ENCODE results near the gene CAMK2N1. TPM values are rescaled to one million over a fixed set of nuclear protein-coding genes. Genes with fewer than 3 reads are reported as not detected.

Gene CAMK2N1
- total and polyA plus RNA-seq, 10 of the 15 experiments (the other 5 are each of a cell fraction or from before 2014, with no cell fraction given): 0.23 TPM; not detected in 9

DNA sequence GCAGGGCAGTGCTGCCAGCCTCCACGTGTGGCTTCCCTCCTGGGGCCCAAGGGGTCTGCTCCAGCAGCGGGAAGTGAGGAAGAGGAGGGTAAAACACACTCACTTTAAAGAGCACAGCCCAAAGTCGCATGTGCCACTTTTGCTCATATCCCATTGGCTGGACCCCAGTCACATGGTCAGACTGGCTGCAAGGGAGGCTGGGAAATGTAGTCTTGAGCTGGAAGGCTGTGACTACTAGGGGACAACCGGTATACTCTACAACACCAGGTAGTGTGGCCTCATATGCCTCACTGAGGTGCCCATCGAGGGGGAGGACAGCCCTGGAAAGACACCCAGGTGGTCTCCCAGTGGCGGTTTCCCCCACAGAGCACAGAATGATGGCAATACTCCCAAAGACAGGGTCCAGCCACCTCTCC lies 45.2 kb downstream of the CAMK2N1 start (continued):
- TF ChIP-seq EGR1 (IDR thresholded peaks at IDR 0.05; ENCODE audit: borderline replicate concordance in 1 of 2, low read depth in 2 of 2, low read length in 2 of 2): no peak

DNA sequence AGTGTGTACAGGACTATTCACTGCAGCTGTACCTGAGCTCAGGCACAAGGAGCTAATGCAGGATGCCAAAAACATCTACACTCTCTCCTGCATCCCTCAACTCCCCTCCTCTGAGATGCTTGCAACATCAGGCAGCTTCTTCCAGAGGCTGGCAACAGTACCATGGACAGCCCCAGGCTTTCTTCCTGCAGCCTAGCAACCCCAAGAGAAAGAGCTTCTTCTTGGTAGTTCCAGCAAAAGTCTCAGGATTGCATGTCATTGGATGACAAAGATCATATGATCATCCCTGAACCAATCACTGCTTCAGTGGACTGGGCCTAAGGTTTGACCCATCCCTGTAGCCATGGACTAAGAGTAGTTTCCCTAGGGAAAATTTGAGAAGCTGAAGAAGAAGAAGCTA lies 46.7 kb downstream of the CAMK2N1 start:
- POLR2A ChIA-PET: no interaction called here

More for the DNA sequence above, 46.7 kb downstream of the CAMK2N1 start:
- no peak for ATAC-seq
- intact Hi-C loops (cut with micrococcal nuclease; ENCODE audit: unreplicated experiment) (no loop called here), in situ Hi-C loops (cut with MboI) (no loop called here)
- Histone ChIP-seq H3K27ac (ENCODE audit: control insufficient read depth, insufficient read depth) (no peak overlapping the region), H3K4me3 (no peak overlapping the region), H3K4me1 (ENCODE audit: control insufficient read depth, insufficient read depth, low read length) (no peaks in the 10 kb centered on the region), H4K20me1 (ENCODE audit: control insufficient read depth, insufficient read depth) (no peaks in the 10 kb centered on the region), H3K36me3 (ENCODE audit: control insufficient read depth in 2 of 2, insufficient read depth in 2 of 2, low read length in 1 of 2) (no peaks in the 10 kb centered on the region), H2AFZ (ENCODE audit: control insufficient read depth, low read depth, low read length) (no peak overlapping the region), H3K27me3 (replicated peaks in 1 of 2; ENCODE audit: control insufficient read depth in 2 of 2, insufficient read depth in 2 of 2, low read length in 1 of 2) (no peaks in the 10 kb centered on the region), H3K79me2 (ENCODE audit: control insufficient read depth, insufficient read depth, low read length) (no peaks in the 10 kb centered on the region), H3K9me3 (replicated peaks; ENCODE audit: control insufficient read depth, insufficient read depth, low read length) (no peaks in the 10 kb centered on the region; the same call in 2 of the 3 replicates), H3K4me2 (ENCODE audit: control insufficient read depth, insufficient read depth) (no peak overlapping the region), H3K9ac (ENCODE audit: control insufficient read depth, insufficient read depth, low read length) (no peak overlapping the region)
- ChIA-PET CTCF (interaction anchor here (0.5 to 1.1 kb wide), 2 partner anchors 8 to 477 kb away, joined by 3 to 4 read pairs; no protein-coding TSS in a partner anchor), RAD21 (ENCODE audit: unreplicated experiment) (no interaction called here), SMC1A (ENCODE audit: uncharacterized antibody, unreplicated experiment) (interaction anchor here (0.7 kb wide), 1 partner anchor 13 kb away, joined by 3 read pairs; no protein-coding TSS in a partner anchor)
- FAIRE-seq: no peak
- BruUV-seq (replicated peaks): no TSS peak
- TF ChIP-seq, protein P1, sequence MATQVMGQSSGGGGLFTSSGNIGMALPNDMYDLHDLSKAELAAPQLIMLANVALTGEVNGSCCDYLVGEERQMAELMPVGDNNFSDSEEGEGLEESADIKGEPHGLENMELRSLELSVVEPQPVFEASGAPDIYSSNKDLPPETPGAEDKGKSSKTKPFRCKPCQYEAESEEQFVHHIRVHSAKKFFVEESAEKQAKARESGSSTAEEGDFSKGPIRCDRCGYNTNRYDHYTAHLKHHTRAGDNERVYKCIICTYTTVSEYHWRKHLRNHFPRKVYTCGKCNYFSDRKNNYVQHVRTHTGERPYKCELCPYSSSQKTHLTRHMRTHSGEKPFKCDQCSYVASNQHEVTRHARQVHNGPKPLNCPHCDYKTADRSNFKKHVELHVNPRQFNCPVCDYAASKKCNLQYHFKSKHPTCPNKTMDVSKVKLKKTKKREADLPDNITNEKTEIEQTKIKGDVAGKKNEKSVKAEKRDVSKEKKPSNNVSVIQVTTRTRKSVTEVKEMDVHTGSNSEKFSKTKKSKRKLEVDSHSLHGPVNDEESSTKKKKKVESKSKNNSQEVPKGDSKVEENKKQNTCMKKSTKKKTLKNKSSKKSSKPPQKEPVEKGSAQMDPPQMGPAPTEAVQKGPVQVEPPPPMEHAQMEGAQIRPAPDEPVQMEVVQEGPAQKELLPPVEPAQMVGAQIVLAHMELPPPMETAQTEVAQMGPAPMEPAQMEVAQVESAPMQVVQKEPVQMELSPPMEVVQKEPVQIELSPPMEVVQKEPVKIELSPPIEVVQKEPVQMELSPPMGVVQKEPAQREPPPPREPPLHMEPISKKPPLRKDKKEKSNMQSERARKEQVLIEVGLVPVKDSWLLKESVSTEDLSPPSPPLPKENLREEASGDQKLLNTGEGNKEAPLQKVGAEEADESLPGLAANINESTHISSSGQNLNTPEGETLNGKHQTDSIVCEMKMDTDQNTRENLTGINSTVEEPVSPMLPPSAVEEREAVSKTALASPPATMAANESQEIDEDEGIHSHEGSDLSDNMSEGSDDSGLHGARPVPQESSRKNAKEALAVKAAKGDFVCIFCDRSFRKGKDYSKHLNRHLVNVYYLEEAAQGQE (IDR thresholded peaks at IDR 0.05; ENCODE audit: low read depth, low read length): peak; percentile 76
- TF ChIP-seq TCF7 (IDR thresholded peaks at IDR 0.05; ENCODE audit: borderline replicate concordance): no peak
- TF ChIP-seq, protein P2, sequence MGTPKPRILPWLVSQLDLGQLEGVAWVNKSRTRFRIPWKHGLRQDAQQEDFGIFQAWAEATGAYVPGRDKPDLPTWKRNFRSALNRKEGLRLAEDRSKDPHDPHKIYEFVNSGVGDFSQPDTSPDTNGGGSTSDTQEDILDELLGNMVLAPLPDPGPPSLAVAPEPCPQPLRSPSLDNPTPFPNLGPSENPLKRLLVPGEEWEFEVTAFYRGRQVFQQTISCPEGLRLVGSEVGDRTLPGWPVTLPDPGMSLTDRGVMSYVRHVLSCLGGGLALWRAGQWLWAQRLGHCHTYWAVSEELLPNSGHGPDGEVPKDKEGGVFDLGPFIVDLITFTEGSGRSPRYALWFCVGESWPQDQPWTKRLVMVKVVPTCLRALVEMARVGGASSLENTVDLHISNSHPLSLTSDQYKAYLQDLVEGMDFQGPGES (IDR thresholded peaks at IDR 0.05): no peak
- no peak for TF ChIP-seq EZH2 (IDR thresholded peaks at IDR 0.05; ENCODE audit: borderline replicate concordance, control insufficient read depth, low read depth, low read length)
- 0 out of 2 replicates have a peak, but pooled peaks have one; percentile 12 for TF ChIP-seq NFYB (IDR thresholded peaks at IDR 0.05; ENCODE audit: insufficient read depth, low read depth, low read length)
- TF ChIP-seq CBFB (IDR thresholded peaks at IDR 0.05; ENCODE audit: low read depth): no peak
- DNase-seq (ENCODE audit: low read depth, low spot score): no peak
